ENCODE data around the gene RBM6.

- TF ChIP-seq ZNF121 (tag by site-specific recombination; IDR thresholded peaks at IDR 0.05), result no peak
- no peak for TF ChIP-seq CTCF (tag by site-specific recombination; IDR thresholded peaks at IDR 0.05)
- no peak for TF ChIP-seq YY2 (tag by site-specific recombination; IDR thresholded peaks at IDR 0.05)
- no peak for TF ChIP-seq ZBTB26 (tag by site-specific recombination; optimal IDR thresholded peaks at IDR 0.05)
- TF ChIP-seq ZNF596 (tag by site-specific recombination; IDR thresholded peaks at IDR 0.05), result no peak
- TF ChIP-seq HIC1 (tag by site-specific recombination; IDR thresholded peaks at IDR 0.05), result no peak
- TF ChIP-seq ZNF24 (tag by site-specific recombination; IDR thresholded peaks at IDR 0.05), result no peak
Measured at GRCh38 chr3:49902511-49903345, 37.2 kb upstream of the RBM6 start.

All from HEK293 (cell line).